LHCN-M2 (cell line): ENCODE results near the gene PAX5. TPM values are rescaled to one million over a fixed set of nuclear protein-coding genes. Genes with fewer than 3 reads are reported as not detected.

Source experiments
- total RNA-seq: library from RNA; depleted of rRNA; stranded (reverse); fragments of >200 nt; gene quantifications from 2 replicates; pipeline ENCODE4 v1.2.3, GENCODE V29; 2014; rRNA removed

PAX5 gene
- total RNA-seq, 1 experiment from 2014 or later: not detected

Other genes starting within 250 kb of the PAX5 start
- gene ZCCHC7, start 86.3 kb upstream of the PAX5 start, total RNA-seq: 10.2 and 10.3 TPM in 2 replicates